Fibroblast of lung (primary cell): Measurements from ENCODE around the gene CTSD. TPM values are rescaled to one million over a fixed set of nuclear protein-coding genes. Genes with fewer than 3 reads are reported as not detected.

ENCODE experiments used
- DNase-seq, 2 donors: peaks; one replicate each; pipeline versions ENCODE4 v3.0.0 to v3.0.0-alpha.2; 2010; ENCODE audit warnings: low read depth in 2 of 2
- H2AFZ ChIP-seq: 2 replicates; pipeline ENCODE4 v1.5.1; 2012; ENCODE audit warnings: low read length, control low read depth, inconsistent platforms
- H3K27ac ChIP-seq: 2 replicates; pipeline ENCODE4 v1.5.1; 2011; ENCODE audit warnings: low read length, control low read depth; ENCODE audit not compliant: insufficient read depth
- H3K27me3 ChIP-seq: 2 replicates; pipeline ENCODE4 v1.5.1; 2011; ENCODE audit warnings: mild to moderate bottlenecking, low read length; ENCODE audit not compliant: control insufficient read depth, insufficient read depth
- H3K36me3 ChIP-seq: 2 replicates; pipeline ENCODE4 v1.5.1; 2011; ENCODE audit warnings: low read length; ENCODE audit not compliant: control insufficient read depth, insufficient read depth
- H3K4me1 ChIP-seq: 2 replicates; pipeline ENCODE4 v1.5.1; 2011; ENCODE audit warnings: low read length; ENCODE audit not compliant: control insufficient read depth, insufficient read depth; ENCODE audit errors: extremely low read depth
- H3K4me2 ChIP-seq: 2 replicates; pipeline ENCODE4 v1.5.1; 2011; ENCODE audit warnings: low read length, control low read depth; ENCODE audit not compliant: insufficient read depth; ENCODE audit errors: extremely low read depth
- H3K4me3 ChIP-seq, 4 experiments: fragments of 200-600 bp in 1 of 4; sonication (generic) in 1 of 4; replicated peaks in 1 of 4; 2 replicates each; pipeline ENCODE4 v1.5.1; 2011 to 2016; ENCODE audit warnings: low read length in 4 of 4, low read depth in 3 of 4, mild to moderate bottlenecking in 3 of 4, control low read depth in 2 of 4, inconsistent platforms in 1 of 4, mixed read lengths in 1 of 4; ENCODE audit not compliant: insufficient read depth in 1 of 4; ENCODE audit errors: control extremely low read depth in 1 of 4
- H3K79me2 ChIP-seq: 2 replicates; pipeline ENCODE4 v1.5.1; 2012; ENCODE audit warnings: mild to moderate bottlenecking, low read length, inconsistent platforms; ENCODE audit not compliant: control insufficient read depth, insufficient read depth
- H3K9ac ChIP-seq: 2 replicates; pipeline ENCODE4 v1.5.1; 2011; ENCODE audit warnings: mild to moderate bottlenecking, low read length, control low read depth; ENCODE audit not compliant: insufficient read depth
- H3K9me3 ChIP-seq: 2 replicates; pipeline ENCODE4 v1.5.1; 2012; ENCODE audit warnings: low read depth, low read length; ENCODE audit not compliant: control insufficient read depth, insufficient read depth
- H4K20me1 ChIP-seq: 2 replicates; pipeline ENCODE4 v1.5.1; 2011; ENCODE audit warnings: low read length; ENCODE audit not compliant: control insufficient read depth, insufficient read depth; ENCODE audit errors: extremely low read depth
- CTCF ChIP-seq, 2 donors: IDR thresholded peaks in 1 of 2; conservative IDR thresholded peaks in 1 of 2; 1 replicate in 1 of 2; 2 replicates in 1 of 2; pipeline ENCODE4 v1.5.1; 2011 to 2012; ENCODE audit warnings: low read length in 2 of 2, control low read depth in 1 of 2, inconsistent platforms in 1 of 2, low read depth in 1 of 2, mild to moderate bottlenecking in 1 of 2
- EZH2 ChIP-seq: IDR thresholded peaks from 2 replicates; pipeline ENCODE4 v1.5.1; 2012; ENCODE audit warnings: low read length, control low read depth, mild to moderate bottlenecking; ENCODE audit errors: missing control alignments
- polyA plus RNA-seq, 2 donors: library from polyadenylated mRNA; depleted of rRNA in 1 of 2; stranded (reverse) in 1 of 2; unstranded in 1 of 2; fragments of >200 nt; gene quantifications; 2 replicates each; pipeline ENCODE4 v1.2.1, GENCODE V29; 2011 to 2012; ENCODE audit warnings: missing spikeins in 1 of 2
- total RNA-seq: library from RNA; depleted of rRNA; stranded (reverse); fragments of >200 nt; gene quantifications from 2 replicates; pipeline ENCODE4 v1.2.1, GENCODE V29; 2014

The CTSD gene
- total and polyA plus RNA-seq, 2 donors (not counting 1 experiment from before 2014, with no cell fraction given), result 135 to 253 TPM

GRCh38 chr11:1753929-1754305, 9.8 kb downstream of the CTSD start:
- no peak for DNase-seq
- TF ChIP-seq CTCF (conservative IDR thresholded peaks at IDR 0.05 in 1 of 2, IDR thresholded peaks at IDR 0.05 in 1 of 2; ENCODE audit: low read depth in 1 of 2, low read length in 2 of 2) (no peak), EZH2 (no peak)
- Histone ChIP-seq H3K4me3 (no peak overlapping the region), H3K27me3 (no peaks in the 10 kb centered on the region), H3K4me2 (no peak overlapping the region), H2AFZ (no peak overlapping the region), H3K79me2 (no peaks in the 10 kb centered on the region), H3K36me3 (peaks cover 18% of the 10 kb centered on the region), H3K4me1 (peaks cover 16% of the 10 kb centered on the region), H3K27ac (no peak overlapping the region), H3K9me3 (no peaks in the 10 kb centered on the region), H3K9ac (no peak overlapping the region), H4K20me1 (no peaks in the 10 kb centered on the region)

DNA sequence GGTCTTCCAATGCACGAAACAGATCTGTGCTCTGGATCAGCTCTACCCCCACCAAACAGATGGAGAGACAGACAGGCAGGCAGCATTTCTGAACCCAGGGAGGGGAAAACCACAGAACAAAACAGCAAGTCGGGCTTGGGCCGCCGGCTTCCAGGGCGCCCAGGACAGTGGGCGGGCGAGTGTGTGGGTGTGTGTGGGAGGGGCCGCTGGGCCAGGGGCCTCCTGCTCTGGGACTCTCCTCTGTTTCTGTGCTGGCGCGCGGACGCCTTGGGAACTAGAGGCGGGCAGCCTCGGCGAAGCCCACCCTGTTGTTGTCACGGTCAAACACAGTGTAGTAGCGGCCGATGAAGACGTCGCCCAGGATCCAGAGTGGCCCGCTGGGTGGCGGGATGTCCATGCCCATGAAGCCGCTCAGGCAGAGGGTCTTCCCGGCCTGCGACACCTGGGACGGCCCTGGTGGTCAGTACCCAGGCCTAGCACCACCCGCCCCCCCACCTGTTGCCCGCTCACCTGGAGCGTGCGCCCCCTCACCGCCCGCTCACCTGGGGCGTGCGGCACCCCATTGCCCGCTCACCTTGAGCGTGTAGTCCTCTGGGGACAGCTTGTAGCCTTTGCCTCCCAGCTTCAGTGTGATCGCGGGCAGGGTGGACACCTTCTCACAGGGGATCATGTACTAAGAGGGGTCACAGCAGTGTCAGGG, 10.3 kb downstream of the CTSD start:
- peaks cover 2% of the 10 kb centered on the region for H3K27me3 ChIP-seq
- peaks cover 17% of the 10 kb centered on the region for H3K4me1 ChIP-seq
- H2AFZ ChIP-seq, result no peak overlapping the region
- no peak overlapping the region for H3K4me3 ChIP-seq
- no peak for DNase-seq
- no peak overlapping the region for H3K4me2 ChIP-seq
- H3K9me3 ChIP-seq, result no peaks in the 10 kb centered on the region
- peaks cover 18% of the 10 kb centered on the region for H3K36me3 ChIP-seq
- H3K27ac ChIP-seq, result no peak overlapping the region
- no peaks in the 10 kb centered on the region for H4K20me1 ChIP-seq
- TF ChIP-seq EZH2 (no peak), CTCF (conservative IDR thresholded peaks at IDR 0.05 in 1 of 2, IDR thresholded peaks at IDR 0.05 in 1 of 2; ENCODE audit: low read depth in 1 of 2, low read length in 2 of 2) (no peak)
- no peaks in the 10 kb centered on the region for H3K79me2 ChIP-seq
- no peak overlapping the region for H3K9ac ChIP-seq

GRCh38 chr11:1752907-1753228, 10.9 kb downstream of the CTSD start:
- Histone ChIP-seq H3K9ac (no peak overlapping the region), H3K36me3 (peaks cover 18% of the 10 kb centered on the region), H3K4me2 (no peak overlapping the region), H3K4me3 (no peak overlapping the region), H2AFZ (no peak overlapping the region), H3K27ac (no peak overlapping the region), H3K4me1 (peaks cover 17% of the 10 kb centered on the region), H3K9me3 (no peaks in the 10 kb centered on the region), H4K20me1 (no peaks in the 10 kb centered on the region), H3K79me2 (no peaks in the 10 kb centered on the region), H3K27me3 (peaks cover 2% of the 10 kb centered on the region)
- TF ChIP-seq EZH2, result no peak
- TF ChIP-seq CTCF (conservative IDR thresholded peaks at IDR 0.05 in 1 of 2, IDR thresholded peaks at IDR 0.05 in 1 of 2; ENCODE audit: low read depth in 1 of 2, low read length in 2 of 2), result no peak
- no peak for DNase-seq
